Islet precursor cell (in vitro differentiated cells): Measurements from ENCODE around the gene SPEF1.

ENCODE experiments used
- DNase-seq: peaks from one replicate; pipeline ENCODE4 v3.0.0-alpha.2; 2018

SPEF1 gene

DNA sequence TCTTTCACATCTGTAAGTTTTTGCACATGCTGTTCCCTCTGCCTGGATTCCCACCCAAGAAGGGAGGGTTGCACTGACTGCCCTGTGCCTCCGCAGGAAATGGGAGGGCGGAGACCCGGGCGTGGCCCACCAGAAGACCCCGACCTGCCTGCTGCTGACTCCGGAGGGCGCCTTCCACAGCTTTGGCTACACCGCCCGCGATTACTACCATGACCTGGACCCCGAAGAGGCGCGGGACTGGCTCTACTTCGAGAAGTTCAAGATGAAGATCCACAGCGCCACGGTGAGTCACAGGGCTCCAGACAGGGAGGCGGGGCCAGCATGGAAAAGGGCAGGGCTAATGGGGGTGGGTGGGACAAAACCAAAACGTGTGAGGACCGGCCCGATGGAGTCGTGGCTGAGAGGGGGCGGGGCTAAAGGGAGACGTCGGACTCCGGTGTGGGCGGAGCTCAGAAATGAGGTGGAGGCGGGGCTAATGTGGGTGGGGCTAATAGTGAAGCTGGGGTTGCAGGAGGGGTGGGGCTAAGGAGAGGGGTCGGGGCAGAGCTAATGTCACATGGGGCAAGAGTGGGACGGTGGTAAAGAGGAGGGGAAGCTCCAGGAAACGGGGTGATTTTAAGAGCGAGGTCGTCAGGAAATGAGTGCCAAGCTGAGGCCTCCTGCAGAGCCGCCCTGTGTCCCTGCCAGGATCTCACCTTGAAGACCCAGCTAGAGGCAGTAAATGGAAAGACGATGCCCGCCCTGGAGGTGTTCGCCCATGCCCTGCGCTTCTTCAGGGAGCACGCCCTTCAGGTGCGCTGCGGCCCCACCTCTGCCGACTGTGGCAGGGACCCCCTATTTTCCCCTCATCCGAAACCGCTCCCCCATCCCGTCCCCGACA lies 36.2 kb downstream of the SPEF1 start:
- DNase-seq, result peak; percentile 93

DNA sequence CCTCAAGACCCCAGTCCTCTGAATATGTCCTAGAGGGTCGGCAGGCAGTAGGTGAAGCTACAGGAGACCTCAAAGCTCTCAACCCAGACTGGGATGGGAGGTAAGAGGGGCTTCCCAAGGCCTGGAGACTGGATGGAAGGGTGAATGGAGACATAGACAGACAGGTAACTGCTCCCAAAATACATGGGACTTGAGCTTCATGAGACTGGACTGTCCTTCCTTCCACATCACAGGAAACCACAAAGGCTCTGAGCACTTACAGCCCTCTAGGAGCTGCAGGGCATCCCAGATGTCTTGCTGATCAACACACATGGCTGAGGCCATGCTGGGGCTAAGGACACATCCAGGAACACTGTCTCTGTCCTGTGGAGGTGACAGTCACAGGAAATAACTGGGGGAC lies 37.2 kb downstream of the SPEF1 start:
- no peak for DNase-seq

DNA sequence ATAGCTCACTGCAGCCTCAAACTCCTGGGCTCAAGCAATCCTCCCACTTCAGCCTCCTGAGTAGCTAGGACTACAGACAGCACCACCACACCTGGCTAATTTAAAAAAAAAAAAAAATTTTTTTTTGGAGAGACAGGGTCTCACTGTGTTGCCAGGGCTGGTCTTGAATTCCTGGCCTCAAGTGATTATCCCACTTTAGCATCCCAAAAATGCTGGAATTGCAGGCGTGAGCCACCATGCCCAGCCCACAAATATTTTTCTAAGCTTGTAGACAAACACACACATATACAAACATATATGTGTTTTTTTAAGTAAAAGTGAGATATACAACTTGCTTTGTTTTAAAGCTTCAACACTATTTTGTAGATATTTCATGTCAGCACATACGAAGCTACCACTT lies 38.0 kb downstream of the SPEF1 start:
- no peak for DNase-seq

DNA sequence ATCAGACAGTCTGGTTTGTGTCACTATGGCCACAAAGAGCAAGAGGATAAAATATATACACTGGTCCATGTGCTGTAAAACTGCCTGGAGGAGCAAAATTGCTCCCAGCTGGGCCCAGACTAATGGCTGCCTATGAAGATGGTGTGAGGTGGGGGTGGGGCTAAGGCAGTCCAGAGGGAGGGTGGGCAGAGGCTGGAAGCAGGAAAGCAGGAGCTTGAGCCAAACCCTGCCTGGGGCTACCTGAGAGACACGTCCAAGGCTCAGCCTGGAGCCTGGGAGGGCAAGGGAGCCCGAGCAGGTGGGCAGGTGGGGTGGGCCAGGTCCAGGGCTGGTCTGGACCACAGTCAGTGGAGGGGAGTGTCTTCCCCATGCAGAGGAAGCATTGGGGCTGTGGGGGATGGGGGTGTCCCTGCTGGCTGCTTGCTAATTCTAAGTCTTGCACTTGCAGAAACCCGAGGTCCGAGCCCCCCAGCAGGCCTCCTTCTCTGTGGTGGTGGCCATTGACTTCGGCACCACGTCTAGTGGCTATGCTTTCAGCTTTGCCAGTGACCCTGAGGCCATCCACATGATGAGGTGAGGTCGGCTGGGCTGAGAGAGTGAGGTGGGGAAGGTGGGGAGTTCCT lies 39.3 kb downstream of the SPEF1 start:
- no peak for DNase-seq

DNA sequence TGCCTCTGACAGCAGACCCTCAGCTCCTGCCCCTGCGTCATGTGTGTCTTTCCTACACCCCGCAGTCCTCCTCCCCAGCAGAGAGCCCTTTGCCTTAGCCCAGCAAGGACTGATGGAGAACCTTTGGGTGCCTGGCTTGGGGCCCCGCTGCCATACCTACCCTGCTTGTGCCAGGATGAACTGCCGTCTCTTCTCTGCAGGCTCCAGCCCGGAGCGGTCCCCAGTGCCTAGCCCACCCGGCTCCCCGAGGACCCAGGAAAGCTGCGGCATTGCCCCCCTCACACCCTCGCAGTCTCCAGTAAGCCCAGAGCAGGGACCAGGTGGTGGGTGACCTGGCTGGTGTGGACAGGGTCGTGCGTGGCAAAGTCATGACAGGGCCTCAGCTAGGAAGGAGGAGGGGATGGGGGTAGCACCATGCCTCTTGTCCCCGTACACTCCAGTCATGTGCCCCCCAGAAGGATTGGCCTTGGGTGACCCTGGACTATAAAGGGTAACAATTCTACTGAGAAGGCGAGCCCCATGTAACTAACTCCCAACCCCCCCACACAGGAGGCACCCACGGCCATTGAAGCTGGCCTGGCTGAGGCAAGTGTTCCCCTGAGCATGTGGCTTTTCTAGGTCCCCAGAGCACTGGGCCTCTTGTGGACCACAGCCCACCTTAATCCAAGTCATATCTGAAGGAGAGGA lies 40.5 kb downstream of the SPEF1 start:
- DNase-seq, result no peak

DNA sequence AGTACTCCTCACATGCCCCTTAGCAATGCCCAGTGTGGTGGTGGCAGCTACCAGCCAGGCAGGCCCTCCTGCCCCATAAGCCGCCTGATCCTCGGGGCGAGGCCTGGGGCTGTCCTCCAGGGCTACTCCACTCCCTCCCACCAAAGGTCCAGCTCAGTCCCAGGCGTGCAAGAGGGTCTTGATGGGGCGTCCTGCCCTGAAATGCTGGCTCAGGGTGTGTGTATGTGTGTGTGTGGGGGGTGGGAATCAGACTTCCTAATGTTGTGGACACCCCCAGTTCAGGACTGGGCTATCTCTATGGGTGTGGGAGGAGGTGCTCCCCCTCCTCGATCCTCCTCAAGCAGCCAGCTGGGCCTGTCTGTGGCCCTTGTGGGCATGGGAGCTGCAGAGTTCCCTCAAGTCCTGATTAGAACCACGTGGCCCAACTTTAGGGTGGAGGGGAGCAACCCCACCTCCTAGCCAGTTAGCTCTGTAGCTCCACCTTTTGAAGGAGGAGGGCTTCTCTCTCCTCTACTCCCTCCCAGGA lies 41.3 kb downstream of the SPEF1 start:
- no peak for DNase-seq

DNA sequence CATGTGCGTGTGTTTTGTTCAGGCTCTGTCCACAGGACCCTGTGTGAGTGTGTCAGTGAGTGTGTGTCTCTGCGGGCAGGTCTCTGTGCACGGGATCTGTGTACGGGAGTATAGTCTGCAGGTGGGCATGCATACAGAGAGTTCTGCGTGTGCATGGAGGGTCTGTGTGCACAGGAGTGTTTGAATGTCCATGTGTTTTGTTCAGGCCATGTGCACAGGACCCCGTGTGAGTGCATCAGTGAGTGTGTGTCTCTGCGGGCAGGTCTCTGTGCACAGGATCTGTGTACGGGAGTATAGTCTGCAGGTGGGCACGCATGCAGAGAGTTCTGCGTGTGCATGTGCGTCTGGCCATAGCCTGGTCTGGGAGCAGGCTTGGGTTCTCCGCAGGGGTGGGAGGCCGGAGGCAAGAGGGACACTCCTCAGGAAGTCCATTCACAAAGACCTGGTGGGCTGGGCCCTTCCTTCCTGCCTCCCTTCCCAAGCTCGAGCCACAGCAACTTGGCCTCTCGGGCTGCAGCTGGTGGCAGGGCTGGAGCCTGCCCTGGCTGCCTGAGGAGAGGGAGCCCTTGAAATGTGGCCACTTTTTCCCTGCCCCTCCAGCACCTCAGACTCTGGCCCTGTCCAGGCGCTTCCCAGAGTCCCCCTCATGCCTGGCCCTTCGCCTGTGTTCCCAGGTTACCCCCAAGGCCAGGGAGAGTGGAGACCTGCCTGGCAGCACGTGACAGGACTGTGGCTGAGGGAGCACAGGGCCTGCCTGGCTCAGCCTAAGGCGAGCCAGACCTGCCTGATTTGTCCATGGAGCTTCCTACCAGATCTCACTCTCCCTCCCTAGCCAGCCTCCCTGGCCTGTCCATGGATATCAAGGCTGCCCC lies 42.0 kb downstream of the SPEF1 start:
- DNase-seq, result no peak

DNA sequence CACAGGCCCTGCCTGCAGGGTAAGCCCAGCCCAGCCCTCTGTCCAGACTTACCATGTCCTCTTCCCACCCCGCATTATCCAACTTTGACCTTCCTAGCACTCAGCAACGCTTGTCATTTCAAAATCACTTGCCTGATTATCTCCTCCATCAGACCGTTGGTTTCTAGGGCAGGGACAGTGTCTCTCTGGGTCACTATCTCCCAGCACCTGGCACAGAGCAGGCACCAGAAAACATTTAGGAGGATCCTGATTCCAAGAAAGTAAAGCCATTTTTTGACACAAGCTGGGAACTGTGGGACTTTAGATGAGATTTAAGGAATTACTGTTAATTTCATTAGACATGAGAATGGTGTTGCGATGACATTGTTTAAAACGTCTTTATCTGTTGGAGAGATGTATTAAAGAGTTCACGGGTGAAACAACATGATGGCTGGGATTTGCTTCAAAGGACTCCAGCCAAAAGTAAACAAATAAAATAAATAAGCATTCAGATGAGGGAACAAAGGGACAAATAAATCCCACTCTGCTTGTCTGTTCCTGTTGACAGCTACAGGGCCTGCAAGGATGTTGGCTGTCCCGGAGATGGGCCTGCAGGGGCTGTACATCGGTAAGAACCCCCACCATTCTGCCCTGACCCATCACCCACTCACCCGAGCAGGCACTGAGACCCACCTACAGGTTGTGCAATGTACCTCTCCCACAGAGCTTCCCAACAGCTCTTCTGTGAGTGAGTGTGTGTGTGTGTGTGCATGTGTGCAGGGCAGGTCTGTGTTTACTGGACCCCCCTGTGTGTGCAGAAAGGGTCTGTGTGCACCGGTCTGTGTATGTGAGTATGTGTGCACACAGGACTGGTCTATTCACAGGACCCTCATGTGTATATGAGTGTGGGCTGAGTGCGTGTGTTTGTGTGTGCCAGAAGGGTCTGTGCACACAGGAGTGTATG lies 42.9 kb downstream of the SPEF1 start:
- DNase-seq, result no peak

DNA sequence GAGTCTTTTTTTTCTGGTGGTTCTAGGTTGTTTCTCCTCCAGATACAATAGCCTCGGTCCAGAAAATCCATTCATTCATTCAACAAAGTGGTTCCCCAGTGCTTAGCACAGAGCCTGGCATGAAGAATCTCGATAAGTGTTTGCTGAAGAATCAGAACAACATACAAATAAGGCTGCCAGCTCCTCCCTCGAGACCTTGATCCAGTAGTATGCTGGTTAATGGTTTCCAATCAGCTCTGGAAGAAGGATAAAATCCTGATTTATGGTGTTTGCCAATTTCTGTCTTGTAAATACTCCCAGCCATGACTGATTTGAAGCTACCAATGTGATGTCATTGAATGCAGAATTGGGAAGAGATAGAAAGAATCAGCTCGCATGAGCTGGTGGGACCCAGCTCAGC lies 45.5 kb downstream of the SPEF1 start:
- DNase-seq, result no peak

DNA sequence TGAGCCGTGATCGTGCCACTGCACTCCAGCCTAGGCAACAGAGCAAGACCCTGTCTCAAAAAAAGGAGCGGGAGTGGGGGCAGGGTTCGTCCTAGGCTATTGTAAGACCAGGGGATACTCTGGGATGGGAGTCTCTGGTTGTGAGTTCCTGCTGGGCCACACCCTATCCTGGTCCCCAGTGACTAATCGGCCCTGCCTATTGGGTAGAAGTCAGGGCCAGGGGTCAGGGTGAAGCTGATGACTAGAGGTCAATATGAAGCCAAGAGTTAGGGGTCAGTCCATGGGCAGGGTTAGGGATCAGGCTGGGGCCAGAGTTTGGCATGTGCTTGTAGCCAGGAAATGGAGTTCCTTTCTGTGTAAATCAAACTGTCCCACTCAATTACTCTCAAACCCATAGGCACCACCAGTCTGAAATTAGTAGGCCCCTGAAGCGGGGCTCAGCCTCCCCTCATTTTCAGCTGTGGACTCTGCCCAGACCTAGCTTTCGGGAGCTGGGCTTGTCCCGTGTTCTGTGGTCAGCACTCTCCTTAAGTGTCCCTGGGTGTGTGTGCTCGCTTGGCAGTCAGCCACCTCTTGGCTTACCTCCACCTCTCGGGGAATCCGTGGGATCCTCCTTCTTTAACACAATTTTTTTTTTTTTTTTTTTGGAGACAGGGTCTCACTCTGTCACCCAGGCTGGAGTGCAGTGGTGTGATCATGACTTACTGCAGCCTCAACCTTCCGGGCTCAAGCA lies 47.0 kb downstream of the SPEF1 start:
- no peak for DNase-seq

DNA sequence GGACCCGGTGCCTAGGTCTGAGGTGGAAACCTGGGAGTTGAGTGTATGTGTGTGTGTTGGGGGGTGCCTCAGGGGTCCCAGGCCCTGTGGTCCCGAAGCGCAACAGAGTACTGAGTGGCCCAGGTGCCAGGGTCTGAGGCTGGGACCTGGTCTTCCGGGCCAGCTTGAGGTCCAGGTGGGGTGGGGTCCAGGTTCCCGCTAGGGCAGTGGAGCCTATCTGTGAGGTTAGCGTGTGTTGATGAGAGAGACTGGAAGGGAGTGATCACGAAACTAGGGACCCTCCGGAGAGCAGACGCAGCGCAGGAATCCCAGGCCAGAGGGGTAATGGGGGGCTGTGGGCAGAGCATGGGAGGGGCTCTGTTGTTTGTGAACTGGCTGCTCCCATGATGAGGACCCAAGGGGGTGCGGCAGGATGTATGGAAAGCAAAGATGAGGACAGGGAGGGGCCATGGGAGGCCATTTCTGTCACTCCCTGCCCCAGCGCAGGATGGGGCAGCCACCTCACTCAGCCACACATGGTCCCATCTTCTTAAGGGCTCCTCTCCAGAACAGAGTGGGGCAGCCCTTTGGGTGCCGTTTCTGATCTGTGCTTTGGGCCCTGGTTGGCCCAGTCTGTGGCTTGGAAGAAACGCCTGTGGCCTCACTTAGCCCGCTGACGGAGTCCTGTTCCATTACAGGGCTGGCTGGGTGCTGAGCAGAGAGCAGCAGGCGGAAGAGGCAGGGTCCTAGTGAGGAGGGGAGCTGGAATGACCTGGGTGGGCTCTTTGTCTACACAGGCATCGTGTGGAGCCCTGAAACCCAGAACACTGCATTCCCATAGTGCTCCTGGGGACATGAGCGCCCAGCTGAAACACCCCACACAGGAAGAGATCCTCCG lies 47.9 kb downstream of the SPEF1 start:
- no peak for DNase-seq

DNA sequence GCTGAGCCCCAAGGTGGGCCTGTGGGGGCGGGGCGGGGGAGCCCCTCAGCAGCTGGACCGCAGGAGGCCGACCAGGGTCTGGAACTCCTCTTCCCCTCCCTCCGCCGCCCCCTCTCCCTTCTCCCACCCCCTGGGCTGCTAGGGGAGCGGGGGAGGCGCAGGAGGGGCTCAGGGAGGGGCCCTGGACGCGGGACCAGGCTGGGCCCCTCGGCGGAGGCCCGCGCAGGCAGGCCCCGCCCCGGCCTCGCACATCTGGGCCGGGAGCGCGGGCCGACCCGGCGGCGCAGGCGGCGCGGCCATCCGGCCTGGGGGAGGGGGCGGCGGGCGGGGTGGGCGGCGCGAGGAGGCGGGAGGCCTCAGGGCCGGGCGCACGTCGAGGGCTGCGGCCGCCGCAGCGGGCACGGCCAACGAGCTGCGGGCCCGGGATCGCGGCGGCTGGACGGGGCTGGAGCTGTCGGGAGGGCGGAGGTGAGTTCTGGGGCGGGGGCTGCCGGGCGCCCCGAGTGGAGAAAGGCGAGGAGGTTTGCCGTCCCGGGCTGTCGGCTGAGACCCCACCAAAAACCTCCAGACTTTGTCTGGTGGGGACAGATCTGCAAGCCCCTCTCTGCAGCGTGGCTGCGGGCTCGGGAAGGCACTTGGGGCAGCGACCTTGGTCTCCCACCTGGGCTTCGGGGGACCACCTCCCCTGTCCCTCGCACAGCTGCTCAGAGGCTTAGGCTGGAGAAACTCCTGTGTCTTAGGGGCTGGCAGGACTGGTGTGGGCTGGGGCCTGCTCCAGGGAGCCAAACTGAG lies 48.7 kb downstream of the SPEF1 start, which contains the start of gene HSPA12B:
Gene HSPA12B, plus strand, starts transcription at position 359 of the 792 bp plus-strand sequence. CDS start 5,990 bp downstream, outside the sequence.
- DNase-seq, result no peak

DNA sequence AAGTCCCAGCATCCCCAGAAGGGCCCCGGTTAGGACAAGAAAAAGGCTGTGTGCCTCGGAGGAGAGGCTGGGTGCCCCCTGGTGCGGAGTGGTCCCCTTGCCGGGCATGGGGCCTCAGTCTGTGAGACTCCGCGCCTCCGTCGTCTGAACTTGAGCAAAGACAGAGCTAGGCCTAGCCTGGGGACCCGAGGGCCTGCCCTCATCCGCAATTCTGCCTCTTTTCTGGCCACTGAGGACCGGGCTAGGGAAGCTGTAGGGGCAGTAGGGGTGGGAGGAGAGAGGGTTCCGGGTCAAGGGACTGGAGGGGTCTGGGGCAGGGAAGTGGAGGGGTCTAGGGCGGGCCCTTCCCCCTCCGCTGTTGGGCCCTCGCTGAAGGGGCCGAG lies 49.3 kb downstream of the SPEF1 start:
- no peak for DNase-seq

DNA sequence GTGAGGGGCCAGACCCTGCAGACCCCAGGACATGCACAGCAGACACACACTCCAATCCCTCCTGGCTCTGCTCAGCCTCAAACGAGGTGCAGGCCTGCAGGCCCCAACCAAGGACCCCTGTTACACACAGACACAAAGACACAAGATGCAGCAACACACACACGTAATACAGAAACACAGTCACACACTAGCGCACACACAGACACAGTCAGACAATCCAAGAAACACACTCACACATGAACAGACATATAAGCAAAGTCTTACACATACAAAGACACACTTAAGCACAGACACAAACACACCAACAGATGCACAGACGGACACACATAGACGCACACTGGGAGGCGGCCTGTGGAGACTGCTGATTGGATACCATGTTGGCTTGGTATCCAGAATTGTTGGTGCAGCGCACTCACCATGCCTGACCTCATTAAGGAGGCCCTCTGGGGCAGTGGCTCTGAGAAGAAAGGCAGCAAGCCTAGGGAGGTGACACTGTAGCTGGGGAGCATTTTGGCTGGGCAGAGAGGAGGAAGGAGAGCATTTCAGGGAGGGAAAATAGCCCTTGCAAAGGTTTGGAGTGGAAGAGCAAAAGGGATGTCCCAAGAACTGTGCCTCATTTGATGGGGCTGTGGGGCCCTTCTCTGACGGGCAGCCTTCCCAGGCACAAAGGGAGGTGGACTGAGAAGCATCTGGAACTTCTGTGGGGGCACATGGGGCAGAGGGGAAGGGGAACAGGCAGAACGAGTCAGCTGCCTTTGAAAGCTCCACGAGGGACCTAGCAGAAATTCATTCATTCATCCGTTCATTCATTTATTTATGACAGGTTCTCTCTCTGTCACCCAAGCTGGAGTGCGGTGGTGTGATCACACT lies 50.2 kb downstream of the SPEF1 start:
- no peak for DNase-seq

DNA sequence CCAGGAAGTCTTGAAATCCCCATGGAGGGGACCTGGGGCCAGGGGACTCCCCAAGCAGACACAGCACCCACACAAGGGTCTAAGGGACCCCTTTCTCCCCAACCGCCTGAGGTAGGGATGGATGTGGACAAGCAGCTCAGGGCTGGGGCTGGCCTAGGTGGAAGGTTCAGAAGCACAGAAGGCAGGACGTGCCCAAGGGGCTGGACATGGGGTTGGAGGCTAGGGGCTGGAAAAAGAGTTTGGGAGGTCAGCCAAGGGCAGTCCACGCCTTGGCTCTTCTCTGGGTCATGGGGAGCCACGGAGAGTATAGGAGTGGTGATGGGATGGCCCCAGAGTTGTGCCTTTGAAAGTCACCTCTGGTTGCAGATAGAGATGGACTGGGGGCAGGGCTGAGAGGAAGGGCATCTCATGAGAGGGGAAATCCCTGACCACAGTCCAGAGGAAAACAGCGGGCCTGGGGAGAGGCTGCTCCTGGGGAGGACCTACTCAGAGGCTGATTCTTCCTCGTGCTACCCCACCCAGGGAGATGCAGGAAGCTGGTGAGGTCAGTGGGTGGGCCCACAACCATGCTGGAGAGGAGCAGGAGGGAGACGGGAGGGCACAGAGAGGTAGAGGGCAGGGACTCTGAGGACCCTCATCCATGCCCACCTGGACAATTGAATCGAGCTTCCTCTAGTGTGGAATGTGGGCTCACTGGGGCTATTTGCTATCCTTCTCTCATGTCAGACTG lies 51.3 kb downstream of the SPEF1 start:
- DNase-seq, result no peak

DNA sequence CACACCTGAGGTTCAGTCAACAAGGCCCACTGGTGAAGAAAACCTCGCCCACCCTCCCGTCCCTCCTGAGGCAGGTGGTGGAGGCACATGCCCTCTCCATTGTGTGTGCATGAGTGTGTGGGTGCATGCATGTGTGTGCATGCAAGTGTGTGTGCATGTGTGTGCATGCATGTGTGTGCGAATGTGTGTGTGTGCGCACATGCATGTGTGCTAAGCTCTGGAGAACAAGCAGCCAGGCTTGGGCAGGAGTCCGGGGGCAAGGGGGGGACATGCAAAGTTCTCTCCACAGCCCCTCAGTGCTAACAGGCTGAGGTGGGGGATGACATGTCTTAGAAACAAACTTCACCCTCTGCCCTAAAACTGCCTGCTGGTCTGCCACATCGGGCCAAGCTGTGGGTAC lies 51.9 kb downstream of the SPEF1 start:
- no peak for DNase-seq

DNA sequence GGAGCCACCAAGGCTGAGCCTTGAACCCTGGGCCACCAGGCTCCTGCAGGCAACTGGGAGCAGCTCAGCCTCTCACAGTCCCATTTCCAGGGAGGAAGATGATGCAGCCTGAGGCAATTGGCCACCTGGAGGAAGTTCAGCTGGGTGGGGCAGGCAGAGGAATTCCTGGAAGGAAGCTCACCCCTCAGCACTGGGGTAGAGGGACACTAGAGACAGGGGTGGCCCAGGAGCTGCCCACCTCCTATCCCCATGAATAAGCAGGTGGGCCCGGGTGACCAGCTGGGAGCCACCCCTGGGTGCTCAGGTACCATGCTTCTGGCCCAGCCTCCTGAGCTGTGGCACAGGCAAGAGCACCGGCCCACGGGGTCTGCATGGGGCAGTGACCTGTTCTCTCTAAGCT lies 52.4 kb downstream of the SPEF1 start:
- DNase-seq, result no peak
